Spleen (tissue), 11 donors: ENCODE results near the gene RASSF9. TPM values are rescaled to one million over a fixed set of nuclear protein-coding genes. Genes with fewer than 3 reads are reported as not detected.

Source experiments
- DNase-seq: peaks from one replicate; pipeline ENCODE4 v3.0.0-alpha.2; 2020
- H3K27ac ChIP-seq, 8 donors: fragments of 200-600 bp; sonication (generic) in 7 of 8; 1 replicate in 4 of 8; 2 replicates in 4 of 8; pipeline versions ENCODE4 v1.5.0 to v1.8.0; 2016 to 2021; ENCODE audit warnings: inconsistent platforms in 4 of 8, mild to moderate bottlenecking in 4 of 8, moderate library complexity in 1 of 8
- H3K27me3 ChIP-seq, 7 donors: fragments of 200-600 bp; sonication (generic) in 6 of 7; replicated peaks in 1 of 7; 1 replicate in 4 of 7; 2 replicates in 3 of 7; pipeline versions ENCODE4 v1.5.0 to v1.8.0; 2016 to 2021; ENCODE audit warnings: inconsistent platforms in 3 of 7, mild to moderate bottlenecking in 1 of 7
- H3K36me3 ChIP-seq, 6 donors: fragments of 200-600 bp; sonication (generic) in 5 of 6; 1 replicate in 4 of 6; 2 replicates in 2 of 6; pipeline versions ENCODE4 v1.5.0 to v1.8.0; 2016 to 2021; ENCODE audit warnings: inconsistent platforms in 2 of 6
- H3K4me1 ChIP-seq, 6 donors: fragments of 200-600 bp; sonication (generic) in 5 of 6; 1 replicate in 3 of 6; 2 replicates in 3 of 6; pipeline versions ENCODE4 v1.5.0 to v1.8.0; 2016 to 2021; ENCODE audit warnings: inconsistent platforms in 3 of 6
- H3K4me3 ChIP-seq, 8 donors: fragments of 200-600 bp; sonication (generic) in 7 of 8; 1 replicate in 4 of 8; 2 replicates in 4 of 8; pipeline versions ENCODE4 v1.5.0 to v1.8.0; 2016 to 2021; ENCODE audit warnings: inconsistent platforms in 4 of 8, mild to moderate bottlenecking in 4 of 8, moderate library complexity in 2 of 8
- H3K9me3 ChIP-seq, 8 donors: fragments of 200-600 bp; sonication (generic) in 7 of 8; 1 replicate in 4 of 8; 2 replicates in 4 of 8; pipeline versions ENCODE4 v1.5.0 to v1.8.0; 2016 to 2021; ENCODE audit warnings: inconsistent platforms in 4 of 8
- CTCF ChIP-seq, 11 experiments: fragments of 200-600 bp in 7 of 11; fragments of 450-650 bp in 4 of 11; sonication (generic) in 4 of 11; IDR thresholded peaks in 8 of 11; conservative IDR thresholded peaks in 3 of 11; 1 replicate in 7 of 11; 2 replicates in 4 of 11; pipeline versions ENCODE4 v1.4.0 to v1.8.0; 2016 to 2021; ENCODE audit warnings: antibody characterized with exemption in 11 of 11, inconsistent platforms in 4 of 11, mild to moderate bottlenecking in 1 of 11
- POLR2A ChIP-seq, 3 donors: fragments of 450-650 bp; IDR thresholded peaks; one replicate each; pipeline ENCODE4 v1.5.1; 2017; ENCODE audit warnings: antibody characterized with exemption in 3 of 3, mild to moderate bottlenecking in 1 of 3
- POLR2AphosphoS5 ChIP-seq, 3 donors: sonication (generic); formaldehyde crosslinking; IDR thresholded peaks; one replicate each; pipeline ENCODE4 v1.5.1; 2017; ENCODE audit warnings: antibody characterized with exemption in 3 of 3
- WGBS, 5 donors: extraction: QIAGEN DNeasy Blood & Tissue Kit in 3 of 5; methylation state at CpG; one replicate each; pipeline versions ENCODE4 v1.1.5 to v1.1.7; 2013 to 2018; 5-methylcytosine and 5-hydroxymethylcytosine counted together
- intact Hi-C: fragments of 100-400 bp; cut with DNase I; formaldehyde crosslinking; loops from one replicate; pipeline ENCODE4 v1.15.0; 2023; ENCODE audit warnings: low total_unique reads
- polyA plus RNA-seq, 3 donors: library from polyadenylated mRNA; stranded (reverse); fragments of 200-250 nt; gene quantifications; one replicate each; pipeline ENCODE4 v1.2.1, GENCODE V29; 2013
- total RNA-seq, 7 donors: library from RNA; depleted of rRNA in 3 of 7; stranded (reverse); fragments of >200 nt in 3 of 7; fragmentation: NEBNext Ultra II Directional in 4 of 7; extraction: Animal tissue kit (Norgen Biotek cat#: 25700) in 4 of 7; gene quantifications; one replicate each; pipeline versions ENCODE4 v1.1.0 to v1.2.1, GENCODE V29; 2016 to 2021
- donor health status: healthy with polysubstance abuse.
- donor health status: DM: no; HTN: no; CAD: no; lungs with moderate emphysema.
- donor health status: DM: no; HTN: no; CAD: no.
- donor health status: Bipolar disorder and iron deficiency.
- donor health status: healthy.
- donor health status: DM: no; HTN: no; CAD: no.
- donor health status: DM: yes; HTN: yes; CAD: no.

The RASSF9 gene
- total and polyA plus RNA-seq, 10 donors: 0.41 to 7.6 (median 3.4) TPM

GRCh38 chr12:85855305-85855704 is 19.1 kb upstream of the RASSF9 start:
- intact Hi-C loops: no loop called here
- 75 to 94% (median 86%) methylated on average over 4 to 6 of the region's 6 CpGs for WGBS, 5 donors
- TF ChIP-seq CTCF (IDR thresholded peaks at IDR 0.05 in 8 of 11, conservative IDR thresholded peaks at IDR 0.05 in 3 of 11) (no peak), POLR2A (IDR thresholded peaks at IDR 0.05) (no peak), POLR2AphosphoS5 (IDR thresholded peaks at IDR 0.05) (no peak)

GRCh38 chr12:85849344-85849743 is 13.1 kb upstream of the RASSF9 start:
- intact Hi-C loops: no loop called here
- Histone ChIP-seq H3K27me3 (no peaks in the 10 kb centered on the region), H3K9me3 (no peaks in the 10 kb centered on the region), H3K4me1 (no peaks in the 10 kb centered on the region), H3K27ac (no peak overlapping the region), H3K4me3 (no peak overlapping the region), H3K36me3 (no peaks in the 10 kb centered on the region)
- no peak for DNase-seq
- no peak for TF ChIP-seq POLR2AphosphoS5 (IDR thresholded peaks at IDR 0.05)
- TF ChIP-seq POLR2A (IDR thresholded peaks at IDR 0.05): no peak
- no peak for TF ChIP-seq CTCF (IDR thresholded peaks at IDR 0.05 in 8 of 11, conservative IDR thresholded peaks at IDR 0.05 in 3 of 11)
- WGBS, 5 donors: 51 to 69% (median 62%) methylated on average over 3 of the region's 3 CpGs

More at GRCh38 chr12:85855305-85855704, 19.1 kb upstream of the RASSF9 start:
- Histone ChIP-seq H3K27me3 (no peaks in the 10 kb centered on the region), H3K9me3 (no peaks in the 10 kb centered on the region), H3K4me3 (no peak overlapping the region), H3K4me1 (no peaks in the 10 kb centered on the region), H3K36me3 (no peaks in the 10 kb centered on the region), H3K27ac (no peak overlapping the region)
- DNase-seq: no peak

GRCh38 chr12:85843606-85844310 is 7.5 kb upstream of the RASSF9 start:
- TF ChIP-seq CTCF (IDR thresholded peaks at IDR 0.05 in 8 of 11, conservative IDR thresholded peaks at IDR 0.05 in 3 of 11): no peak
- no peak for TF ChIP-seq POLR2AphosphoS5 (IDR thresholded peaks at IDR 0.05)
- TF ChIP-seq POLR2A (IDR thresholded peaks at IDR 0.05): no peak
- intact Hi-C loops: no loop called here
- H3K9me3 ChIP-seq: no peaks in the 10 kb centered on the region
- WGBS, 5 donors: 80 to 93% (median 85%) methylated on average over 5 to 17 of the region's 17 CpGs
- H3K27me3 ChIP-seq: peaks cover 0 to 5% (median 0%) of the 10 kb centered on the region in 7 donors
- H3K36me3 ChIP-seq: no peaks in the 10 kb centered on the region
- H3K4me3 ChIP-seq: no peak overlapping the region
- no peak overlapping the region for H3K27ac ChIP-seq
- no peak for DNase-seq
- no peaks in the 10 kb centered on the region for H3K4me1 ChIP-seq

- intact Hi-C loops: no loop called here
- 18 to 46% (median 34%) methylated on average over 4 of the region's 4 CpGs for WGBS, 5 donors
- Histone ChIP-seq H3K4me1 (no peaks in the 10 kb centered on the region), H3K9me3 (no peaks in the 10 kb centered on the region), H3K36me3 (no peaks in the 10 kb centered on the region), H3K27me3 (no peaks in the 10 kb centered on the region), H3K4me3 (peak overlapping the region; percentile 4 to 58 (median 20)), H3K27ac (peak overlapping the region in 7 of 8 donors; percentile 26 to 74 (median 57))
- TF ChIP-seq POLR2A (IDR thresholded peaks at IDR 0.05): no peak
- no peak for DNase-seq
These were observed 598 bp downstream of the RASSF9 start for GRCh38 chr12:85835426-85836196.
